ENCODE data around the gene FRMD8. TPM values are rescaled to one million over a fixed set of nuclear protein-coding genes. Genes with fewer than 3 reads are reported as not detected.

Gene FRMD8
- total RNA-seq, 1 experiment from 2014 or later: 22.7 TPM

- no peaks in the 10 kb centered on the region for H3K27me3 ChIP-seq (ENCODE audit: insufficient read depth, low read length)
- no peak within 1 kb of the TSS for H2BK15ac ChIP-seq (ENCODE audit: low read depth, low read length)
- H2AFZ ChIP-seq (ENCODE audit: low read length): peak within 1 kb of the TSS; percentile 67
- H3K27ac ChIP-seq (ENCODE audit: insufficient read length, low read depth, low read length): no peak within 1 kb of the TSS
- peak within 1 kb of the TSS; percentile 35 for H3K18ac ChIP-seq (ENCODE audit: insufficient read length, low read depth, low read length)
- no peak within 1 kb of the TSS for H2BK5ac ChIP-seq (ENCODE audit: insufficient read length, low read length)
- H3K4me1 Mint-ChIP-seq: peaks cover 17 to 18% of the 10 kb centered on the region in 2 experiments
- TF ChIP-seq, protein P1, sequence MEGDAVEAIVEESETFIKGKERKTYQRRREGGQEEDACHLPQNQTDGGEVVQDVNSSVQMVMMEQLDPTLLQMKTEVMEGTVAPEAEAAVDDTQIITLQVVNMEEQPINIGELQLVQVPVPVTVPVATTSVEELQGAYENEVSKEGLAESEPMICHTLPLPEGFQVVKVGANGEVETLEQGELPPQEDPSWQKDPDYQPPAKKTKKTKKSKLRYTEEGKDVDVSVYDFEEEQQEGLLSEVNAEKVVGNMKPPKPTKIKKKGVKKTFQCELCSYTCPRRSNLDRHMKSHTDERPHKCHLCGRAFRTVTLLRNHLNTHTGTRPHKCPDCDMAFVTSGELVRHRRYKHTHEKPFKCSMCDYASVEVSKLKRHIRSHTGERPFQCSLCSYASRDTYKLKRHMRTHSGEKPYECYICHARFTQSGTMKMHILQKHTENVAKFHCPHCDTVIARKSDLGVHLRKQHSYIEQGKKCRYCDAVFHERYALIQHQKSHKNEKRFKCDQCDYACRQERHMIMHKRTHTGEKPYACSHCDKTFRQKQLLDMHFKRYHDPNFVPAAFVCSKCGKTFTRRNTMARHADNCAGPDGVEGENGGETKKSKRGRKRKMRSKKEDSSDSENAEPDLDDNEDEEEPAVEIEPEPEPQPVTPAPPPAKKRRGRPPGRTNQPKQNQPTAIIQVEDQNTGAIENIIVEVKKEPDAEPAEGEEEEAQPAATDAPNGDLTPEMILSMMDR (conservative IDR thresholded peaks at IDR 0.05): peak; percentile 59; the same call in 2 of the 3 replicates
- peak within 1 kb of the TSS; percentile 26 for H3K4me2 ChIP-seq (ENCODE audit: insufficient read depth, insufficient read length, low read length)
- H3K23ac ChIP-seq (ENCODE audit: insufficient read length, low read depth, low read length): no peak within 1 kb of the TSS
- H4K91ac ChIP-seq (ENCODE audit: insufficient read length, low read depth, low read length): no peak within 1 kb of the TSS
- no peaks in the 10 kb centered on the region for H3K36me3 Mint-ChIP-seq (ENCODE audit: insufficient read depth in 1 of 3, low read depth in 3 of 3)
- H3K4ac ChIP-seq (ENCODE audit: low read depth, low read length): no peak within 1 kb of the TSS
- no peaks in the 10 kb centered on the region for H3K79me1 ChIP-seq (ENCODE audit: insufficient read depth, low read depth, low read length, poor library complexity, severe bottlenecking)
- no peaks in the 10 kb centered on the region for H3K79me2 ChIP-seq (ENCODE audit: insufficient read depth, low read length)
- H2BK120ac ChIP-seq (ENCODE audit: low read depth, low read length, poor library complexity, severe bottlenecking): no peak within 1 kb of the TSS
- H3K4me1 ChIP-seq (ENCODE audit: insufficient read depth, low read length): 0 out of 2 replicates have a peak, but pooled peaks cover 2% of the 10 kb centered on the region
- H3K27ac Mint-ChIP-seq: peak within 1 kb of the TSS; percentile 81 to 96 (median 91); a peak in 5 of 7 replicates
- no peak within 1 kb of the TSS for H2BK20ac ChIP-seq (ENCODE audit: low read depth, low read length, poor library complexity, severe bottlenecking)
- peak; percentile 81 for DNase-seq
- H3K27me3 Mint-ChIP-seq (ENCODE audit: low read depth): peaks cover 4% of the 10 kb centered on the region
- no peak within 1 kb of the TSS for H4K8ac ChIP-seq (replicated peaks; ENCODE audit: insufficient read length, low read depth, low read length)
- peak within 1 kb of the TSS; percentile 7 for H3K14ac ChIP-seq (ENCODE audit: insufficient read depth, low read length)
- H3K9me3 Mint-ChIP-seq: no peaks in the 10 kb centered on the region
- no CpG with 5 or more reads among the region's 27 CpGs for WGBS (ENCODE audit: extremely low coverage, insufficient read length, low lambda C conversion rate)
- H2AK5ac ChIP-seq (ENCODE audit: insufficient read length, low read length): no peak within 1 kb of the TSS
- H4K5ac ChIP-seq (ENCODE audit: insufficient read length, low read depth, low read length): no peak within 1 kb of the TSS
- no peak within 1 kb of the TSS for H3K9ac ChIP-seq (ENCODE audit: extremely low read depth, insufficient read length, low read length)
- no peak within 1 kb of the TSS for H3T11ph ChIP-seq (ENCODE audit: low read length)
- no peak within 1 kb of the TSS for H2BK12ac ChIP-seq (ENCODE audit: insufficient read length, low read depth, low read length)
- H3K56ac ChIP-seq (ENCODE audit: insufficient read length, low read depth, low read length): no peak within 1 kb of the TSS
- H3K23me2 ChIP-seq (ENCODE audit: insufficient read length, low read depth, low read length, poor library complexity, severe bottlenecking): no peaks in the 10 kb centered on the region
- no peaks in the 10 kb centered on the region for H3K9me3 ChIP-seq (ENCODE audit: control insufficient read depth, low read depth, low read length)
- H4K20me1 ChIP-seq (ENCODE audit: control insufficient read depth, insufficient read depth, insufficient read length): no peaks in the 10 kb centered on the region
- H3K4me3 Mint-ChIP-seq: peak within 1 kb of the TSS; percentile 18 to 25; a peak in 4 of 5 replicates
These were observed 4.2 kb upstream of the FRMD8 start, which contains the start of gene SLC25A45 for GRCh38 chr11:65382033-65382803. Gene SLC25A45, minus strand, starts transcription at chr11:65382646. Its CDS starts 695 bp downstream, at chr11:65381951.

All from H9 (cell line).